HCT116 (cell line): Measurements from ENCODE around the gene CDKN2A.

Experiments
- CTCF ChIP-seq, 3 experiments: fragments of 200-600 bp in 1 of 3; sonication (generic) in 1 of 3; IDR thresholded peaks in 2 of 3; conservative IDR thresholded peaks in 1 of 3; 2 replicates each; pipeline ENCODE4 v1.5.1; 2012 to 2017; ENCODE audit warnings: low read depth in 2 of 3, low read length in 2 of 3, antibody characterized with exemption in 1 of 3, borderline replicate concordance in 1 of 3, control low read depth in 1 of 3, mild to moderate bottlenecking in 1 of 3, mixed read lengths in 1 of 3, mixed run types in 1 of 3, moderate library complexity in 1 of 3; ENCODE audit not compliant: insufficient read depth in 1 of 3
- MAX ChIP-seq: IDR thresholded peaks from 2 replicates; pipeline ENCODE4 v1.6.1; 2012
- POLR2A ChIP-seq: IDR thresholded peaks from 2 replicates; pipeline ENCODE4 v1.7.0; 2011; ENCODE audit warnings: borderline replicate concordance; ENCODE audit not compliant: insufficient read depth, insufficient read length; ENCODE audit errors: extremely low read depth
- POLR2AphosphoS5 ChIP-seq: IDR thresholded peaks from 2 replicates; pipeline ENCODE4 v1.6.1; 2011; ENCODE audit warnings: mild to moderate bottlenecking, low read depth, low read length, moderate library complexity
- SRF ChIP-seq: IDR thresholded peaks from 2 replicates; pipeline ENCODE4 v1.6.1; 2012; ENCODE audit warnings: low read depth

- no peak for TF ChIP-seq POLR2A
- no peak for TF ChIP-seq MAX
- TF ChIP-seq SRF = no peak
- no peak for TF ChIP-seq POLR2AphosphoS5
- TF ChIP-seq CTCF (IDR thresholded peaks at IDR 0.05 in 2 of 3, conservative IDR thresholded peaks at IDR 0.05 in 1 of 3; ENCODE audit: borderline replicate concordance in 1 of 3, insufficient read depth in 1 of 3, low read depth in 2 of 3, low read length in 2 of 3) = no peak
Observed at GRCh38 chr9:21976334-21976875, 17.8 kb downstream of the CDKN2A start.
